SK-N-SH (cell line): Measurements from ENCODE around the gene SLC5A12. TPM values are rescaled to one million over a fixed set of nuclear protein-coding genes. Genes with fewer than 3 reads are reported as not detected.

ENCODE experiments used
- CTCF ChIA-PET: fragments of 300-600, 350-600 bp; formaldehyde crosslinking; extraction: SDS; loops from one replicate; lab custom pipeline; 2021; lab: Yijun Ruan, JAX
- POLR2A ChIA-PET: fragments of 350-600 bp; sonication (Branson Sonifier 250); formaldehyde crosslinking; extraction: SDS; loops from one replicate; lab custom pipeline; 2020; ENCODE audit warnings: antibody characterized with exemption, inconsistent platforms; lab: Yijun Ruan, JAX
- DNase-seq: peaks from one replicate; pipeline ENCODE4 v3.0.0; 2012
- H2AFZ ChIP-seq: fragments of 200-600 bp; sonication (generic); 2 replicates; pipeline ENCODE4 v1.8.1; 2016; ENCODE audit warnings: antibody characterized with exemption, mild to moderate bottlenecking, low read depth
- H3F3A ChIP-seq: fragments of 200-600 bp; sonication (generic); replicated peaks from 2 replicates; pipeline ENCODE3; 2016; ENCODE audit warnings: antibody characterized with exemption, mild to moderate bottlenecking; ENCODE audit not compliant: insufficient read depth
- H3K27ac ChIP-seq, 2 experiments: fragments of 200-500 bp in 1 of 2; fragments of 200-600 bp in 1 of 2; sonication (Bioruptor generic) in 1 of 2; sonication (generic), shearing (Covaris generic) in 1 of 2; 2 replicates each; pipeline versions ENCODE4 v1.5.1 to v1.6.1; 2014 to 2016; ENCODE audit warnings: low read depth in 2 of 2, inconsistent platforms in 1 of 2, low read length in 1 of 2, mild to moderate bottlenecking in 1 of 2, mixed read lengths in 1 of 2
- H3K27me3 ChIP-seq: fragments of 200-600 bp; sonication (generic), shearing (Covaris generic); 2 replicates; pipeline ENCODE4 v1.6.1; 2016; ENCODE audit warnings: mixed run types; ENCODE audit not compliant: insufficient read depth
- H3K36me3 ChIP-seq, 2 experiments: fragments of 200-500 bp in 1 of 2; fragments of 200-600 bp in 1 of 2; sonication (Bioruptor generic) in 1 of 2; sonication (generic) in 1 of 2; replicated peaks in 1 of 2; 2 replicates each; pipeline versions ENCODE3 to v1.5.1; 2014 to 2016; ENCODE audit warnings: low read length in 1 of 2, mild to moderate bottlenecking in 1 of 2; ENCODE audit not compliant: insufficient read depth in 2 of 2, control insufficient read depth in 1 of 2
- H3K4me1 ChIP-seq, 2 experiments: fragments of 200-500 bp in 1 of 2; fragments of 200-600 bp in 1 of 2; sonication (Bioruptor generic) in 1 of 2; sonication (generic), shearing (Covaris generic) in 1 of 2; 2 replicates each; pipeline versions ENCODE4 v1.5.1 to v1.6.1; 2014 to 2016; ENCODE audit warnings: low read depth in 1 of 2, low read length in 1 of 2, mixed run types in 1 of 2; ENCODE audit not compliant: insufficient read depth in 2 of 2, control insufficient read depth in 1 of 2
- H3K4me2 ChIP-seq: fragments of 200-600 bp; sonication (generic), shearing (Covaris generic); 2 replicates; pipeline ENCODE4 v1.6.1; 2017; ENCODE audit warnings: mixed run types
- H3K4me3 ChIP-seq, 2 experiments: fragments of 200-500 bp in 1 of 2; fragments of 200-600 bp in 1 of 2; sonication (Bioruptor generic) in 1 of 2; sonication (generic), shearing (Covaris generic) in 1 of 2; 2 replicates each; pipeline versions ENCODE4 v1.5.1 to v1.8.1; 2014 to 2016; ENCODE audit warnings: low read depth in 2 of 2, inconsistent platforms in 1 of 2, low read length in 1 of 2, mild to moderate bottlenecking in 1 of 2, mixed read lengths in 1 of 2, moderate library complexity in 1 of 2
- H3K79me2 ChIP-seq: fragments of 200-600 bp; sonication (generic); 2 replicates; pipeline ENCODE4 v1.8.1; 2017; ENCODE audit warnings: mild to moderate bottlenecking; ENCODE audit not compliant: insufficient read depth
- H3K9ac ChIP-seq: fragments of 200-600 bp; sonication (generic); 2 replicates; pipeline ENCODE4 v1.6.1; 2017; ENCODE audit warnings: mixed run types
- H3K9me2 ChIP-seq: fragments of 200-600 bp; sonication (generic); 2 replicates; pipeline ENCODE4 v1.6.1; 2017; ENCODE audit warnings: mixed run types
- H3K9me3 ChIP-seq: fragments of 200-600 bp; sonication (generic); 2 replicates; pipeline ENCODE4 v1.6.1; 2017; ENCODE audit warnings: mixed run types, mild to moderate bottlenecking, moderate library complexity
- H4K20me1 ChIP-seq: fragments of 200-600 bp; sonication (generic); 2 replicates; pipeline ENCODE4 v1.6.1; 2017; ENCODE audit warnings: mild to moderate bottlenecking, mixed run types; ENCODE audit not compliant: insufficient read depth
- ELF1 ChIP-seq: IDR thresholded peaks from 2 replicates; pipeline ENCODE4 v1.4.0; 2012
- EZH2phosphoT487 ChIP-seq: fragments of 200-600 bp; sonication (generic); IDR thresholded peaks from 2 replicates; pipeline ENCODE4 v1.6.1; 2017; ENCODE audit warnings: low read depth, mixed run types, mild to moderate bottlenecking, antibody characterized with exemption, moderate library complexity, borderline replicate concordance
- FOSL2 ChIP-seq: IDR thresholded peaks from 2 replicates; pipeline ENCODE4 v1.4.0; 2012; ENCODE audit warnings: low read depth, mild to moderate bottlenecking, moderate library complexity, borderline replicate concordance
- FOXJ3 ChIP-seq: sonication (generic); formaldehyde crosslinking; IDR thresholded peaks from 2 replicates; pipeline ENCODE4 v1.5.1; 2020; ENCODE audit warnings: mild to moderate bottlenecking, missing genetic modification reagents
- GABPA ChIP-seq: IDR thresholded peaks from 2 replicates; pipeline ENCODE4 v1.4.0; 2012; ENCODE audit warnings: low read depth, mild to moderate bottlenecking
- MEF2A ChIP-seq: IDR thresholded peaks from 2 replicates; pipeline ENCODE4 v1.4.0; 2012; ENCODE audit warnings: low read depth, borderline replicate concordance
- SMC3 ChIP-seq: IDR thresholded peaks from 2 replicates; pipeline ENCODE4 v1.6.1; 2012; ENCODE audit warnings: low read depth, low read length, improper control_type of control experiment
- TAF1 ChIP-seq: IDR thresholded peaks from 2 replicates; pipeline ENCODE4 v1.6.1; 2012; ENCODE audit warnings: low read depth, mild to moderate bottlenecking, low read length, moderate library complexity, borderline replicate concordance
- TCF12 ChIP-seq: IDR thresholded peaks from 2 replicates; pipeline ENCODE4 v1.4.0; 2012
- USF1 ChIP-seq: IDR thresholded peaks from 2 replicates; pipeline ENCODE4 v1.4.0; 2012; ENCODE audit warnings: low read depth, borderline replicate concordance
- YY1 ChIP-seq: IDR thresholded peaks from 2 replicates; pipeline ENCODE4 v1.4.0; 2012; ENCODE audit warnings: low read depth, mild to moderate bottlenecking
- ZBTB33 ChIP-seq: IDR thresholded peaks from 2 replicates; pipeline ENCODE4 v1.4.0; 2012; ENCODE audit warnings: low read depth, borderline replicate concordance
- WGBS: methylation state at CpG from one replicate; pipeline ENCODE4 v1.1.6; 2017; ENCODE audit warnings: low lambda C conversion rate; 5-methylcytosine and 5-hydroxymethylcytosine counted together
- polyA plus RNA-seq, 3 experiments: library from polyadenylated mRNA; depleted of rRNA; stranded (reverse); fragments of >200 nt; gene quantifications; 2 replicates each; pipeline ENCODE4 v1.2.3, GENCODE V29; 2012
- TF ChIP-seq, protein P1 (sequence below): IDR thresholded peaks from 2 replicates; pipeline ENCODE4 v1.4.0; 2012; ENCODE audit warnings: low read depth
- TF ChIP-seq, protein P2 (sequence below): fragments of 150-350 bp; IDR thresholded peaks from 2 replicates; pipeline ENCODE4 v1.6.1; 2017; ENCODE audit warnings: antibody characterized with exemption, low read length, low read depth, borderline replicate concordance
- TF ChIP-seq, protein P3 (sequence below): IDR thresholded peaks from 2 replicates; pipeline ENCODE4 v1.6.1; 2012; ENCODE audit warnings: mild to moderate bottlenecking, low read depth, low read length, moderate library complexity
- TF ChIP-seq, protein P4 (sequence below): fragments of 200-600 bp; sonication (generic); IDR thresholded peaks from 2 replicates; pipeline ENCODE4 v1.6.1; 2017; ENCODE audit warnings: antibody characterized with exemption, mild to moderate bottlenecking, moderate library complexity

The SLC5A12 gene
- polyA plus RNA-seq, 1 of the 3 experiments (the other 2 are of a cell fraction) = 0.03 TPM

GRCh38 chr11:26734691-26735090 is 12.8 kb upstream of the SLC5A12 start:
- WGBS = 51% methylated on average over 4 of the region's 4 CpGs
- Histone ChIP-seq H3K4me2 (no peak overlapping the region), H3K27me3 (no peaks in the 10 kb centered on the region), H4K20me1 (no peaks in the 10 kb centered on the region), H3K4me1 (peaks cover 0 to 3% of the 10 kb centered on the region in 2 experiments; a peak in 1 of 4 replicates), H3K27ac (no peak overlapping the region), H3F3A (no peaks in the 10 kb centered on the region), H2AFZ (no peak overlapping the region), H3K9me2 (no peaks in the 10 kb centered on the region), H3K9ac (no peak overlapping the region), H3K36me3 (no peaks in the 10 kb centered on the region), H3K79me2 (no peaks in the 10 kb centered on the region), H3K4me3 (no peak overlapping the region), H3K9me3 (no peaks in the 10 kb centered on the region)
- DNase-seq = no peak
- POLR2A ChIA-PET = no interaction called here
- TF ChIP-seq EZH2phosphoT487 = no peak
- TF ChIP-seq TAF1 = no peak
- no peak for TF ChIP-seq ZBTB33
- no peak for TF ChIP-seq ELF1
- no peak for TF ChIP-seq TCF12
- TF ChIP-seq, protein P1, sequence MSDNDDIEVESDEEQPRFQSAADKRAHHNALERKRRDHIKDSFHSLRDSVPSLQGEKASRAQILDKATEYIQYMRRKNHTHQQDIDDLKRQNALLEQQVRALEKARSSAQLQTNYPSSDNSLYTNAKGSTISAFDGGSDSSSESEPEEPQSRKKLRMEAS = no peak
- TF ChIP-seq GABPA = no peak
- TF ChIP-seq, protein P2, sequence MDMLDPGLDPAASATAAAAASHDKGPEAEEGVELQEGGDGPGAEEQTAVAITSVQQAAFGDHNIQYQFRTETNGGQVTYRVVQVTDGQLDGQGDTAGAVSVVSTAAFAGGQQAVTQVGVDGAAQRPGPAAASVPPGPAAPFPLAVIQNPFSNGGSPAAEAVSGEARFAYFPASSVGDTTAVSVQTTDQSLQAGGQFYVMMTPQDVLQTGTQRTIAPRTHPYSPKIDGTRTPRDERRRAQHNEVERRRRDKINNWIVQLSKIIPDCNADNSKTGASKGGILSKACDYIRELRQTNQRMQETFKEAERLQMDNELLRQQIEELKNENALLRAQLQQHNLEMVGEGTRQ = no peak
- TF ChIP-seq, protein P3, sequence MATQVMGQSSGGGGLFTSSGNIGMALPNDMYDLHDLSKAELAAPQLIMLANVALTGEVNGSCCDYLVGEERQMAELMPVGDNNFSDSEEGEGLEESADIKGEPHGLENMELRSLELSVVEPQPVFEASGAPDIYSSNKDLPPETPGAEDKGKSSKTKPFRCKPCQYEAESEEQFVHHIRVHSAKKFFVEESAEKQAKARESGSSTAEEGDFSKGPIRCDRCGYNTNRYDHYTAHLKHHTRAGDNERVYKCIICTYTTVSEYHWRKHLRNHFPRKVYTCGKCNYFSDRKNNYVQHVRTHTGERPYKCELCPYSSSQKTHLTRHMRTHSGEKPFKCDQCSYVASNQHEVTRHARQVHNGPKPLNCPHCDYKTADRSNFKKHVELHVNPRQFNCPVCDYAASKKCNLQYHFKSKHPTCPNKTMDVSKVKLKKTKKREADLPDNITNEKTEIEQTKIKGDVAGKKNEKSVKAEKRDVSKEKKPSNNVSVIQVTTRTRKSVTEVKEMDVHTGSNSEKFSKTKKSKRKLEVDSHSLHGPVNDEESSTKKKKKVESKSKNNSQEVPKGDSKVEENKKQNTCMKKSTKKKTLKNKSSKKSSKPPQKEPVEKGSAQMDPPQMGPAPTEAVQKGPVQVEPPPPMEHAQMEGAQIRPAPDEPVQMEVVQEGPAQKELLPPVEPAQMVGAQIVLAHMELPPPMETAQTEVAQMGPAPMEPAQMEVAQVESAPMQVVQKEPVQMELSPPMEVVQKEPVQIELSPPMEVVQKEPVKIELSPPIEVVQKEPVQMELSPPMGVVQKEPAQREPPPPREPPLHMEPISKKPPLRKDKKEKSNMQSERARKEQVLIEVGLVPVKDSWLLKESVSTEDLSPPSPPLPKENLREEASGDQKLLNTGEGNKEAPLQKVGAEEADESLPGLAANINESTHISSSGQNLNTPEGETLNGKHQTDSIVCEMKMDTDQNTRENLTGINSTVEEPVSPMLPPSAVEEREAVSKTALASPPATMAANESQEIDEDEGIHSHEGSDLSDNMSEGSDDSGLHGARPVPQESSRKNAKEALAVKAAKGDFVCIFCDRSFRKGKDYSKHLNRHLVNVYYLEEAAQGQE = no peak
- TF ChIP-seq YY1 = no peak
- CTCF ChIA-PET = no interaction called here

GRCh38 chr11:26731084-26731456 is 9.2 kb upstream of the SLC5A12 start:
- WGBS = 75% methylated on average over 1 of the region's 1 CpG
- DNase-seq = no peak
- H3K4me3 ChIP-seq = no peak overlapping the region
- POLR2A ChIA-PET = no interaction called here
- no peak overlapping the region for H3K27ac ChIP-seq
- no peaks in the 10 kb centered on the region for H3K9me3 ChIP-seq
- H3K4me2 ChIP-seq = no peak overlapping the region
- H3F3A ChIP-seq = no peaks in the 10 kb centered on the region
- H3K9ac ChIP-seq = no peak overlapping the region
- CTCF ChIA-PET = no interaction called here
- H4K20me1 ChIP-seq = no peaks in the 10 kb centered on the region
- H3K36me3 ChIP-seq = no peaks in the 10 kb centered on the region
- no peaks in the 10 kb centered on the region for H3K79me2 ChIP-seq
- no peaks in the 10 kb centered on the region for H3K9me2 ChIP-seq
- no peak overlapping the region for H2AFZ ChIP-seq
- no peaks in the 10 kb centered on the region for H3K27me3 ChIP-seq
- H3K4me1 ChIP-seq = peaks cover 0 to 3% of the 10 kb centered on the region in 2 experiments; a peak in 1 of 4 replicates
- TF ChIP-seq SMC3 = no peak
- TF ChIP-seq FOSL2 = no peak
- no peak for TF ChIP-seq MEF2A
- TF ChIP-seq YY1 = no peak
- no peak for TF ChIP-seq USF1
- no peak for TF ChIP-seq FOXJ3 (CRISPR knock-in tag)
- TF ChIP-seq, protein P4, sequence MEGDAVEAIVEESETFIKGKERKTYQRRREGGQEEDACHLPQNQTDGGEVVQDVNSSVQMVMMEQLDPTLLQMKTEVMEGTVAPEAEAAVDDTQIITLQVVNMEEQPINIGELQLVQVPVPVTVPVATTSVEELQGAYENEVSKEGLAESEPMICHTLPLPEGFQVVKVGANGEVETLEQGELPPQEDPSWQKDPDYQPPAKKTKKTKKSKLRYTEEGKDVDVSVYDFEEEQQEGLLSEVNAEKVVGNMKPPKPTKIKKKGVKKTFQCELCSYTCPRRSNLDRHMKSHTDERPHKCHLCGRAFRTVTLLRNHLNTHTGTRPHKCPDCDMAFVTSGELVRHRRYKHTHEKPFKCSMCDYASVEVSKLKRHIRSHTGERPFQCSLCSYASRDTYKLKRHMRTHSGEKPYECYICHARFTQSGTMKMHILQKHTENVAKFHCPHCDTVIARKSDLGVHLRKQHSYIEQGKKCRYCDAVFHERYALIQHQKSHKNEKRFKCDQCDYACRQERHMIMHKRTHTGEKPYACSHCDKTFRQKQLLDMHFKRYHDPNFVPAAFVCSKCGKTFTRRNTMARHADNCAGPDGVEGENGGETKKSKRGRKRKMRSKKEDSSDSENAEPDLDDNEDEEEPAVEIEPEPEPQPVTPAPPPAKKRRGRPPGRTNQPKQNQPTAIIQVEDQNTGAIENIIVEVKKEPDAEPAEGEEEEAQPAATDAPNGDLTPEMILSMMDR = no peak
